ENCODE measurements around the gene IREB2. TPM values are rescaled to one million over a fixed set of nuclear protein-coding genes. Genes with fewer than 3 reads are reported as not detected.

Gene IREB2
- total and polyA plus RNA-seq, 2 of the 13 experiments (the other 11 are each of a cell fraction or from before 2014, with no cell fraction given) = 24.2 to 30.4 TPM

- no peak for TF ChIP-seq SOX13 (IDR thresholded peaks at IDR 0.05)
- TF ChIP-seq SOX13 (CRISPR knock-in tag; conservative IDR thresholded peaks at IDR 0.05 in 1 of 2, IDR thresholded peaks at IDR 0.05 in 1 of 2) = peak in 1 of 2 experiments; percentile 39; a peak in 1 of 4 replicates
- no peak for TF ChIP-seq NCOA1 (CRISPR knock-in tag; IDR thresholded peaks at IDR 0.05)
- TF ChIP-seq ISX (CRISPR knock-in tag; conservative IDR thresholded peaks at IDR 0.05) = no peak
- TF ChIP-seq STAT5B (CRISPR knock-in tag; IDR thresholded peaks at IDR 0.05) = no peak
- TF ChIP-seq FOXA3 (CRISPR knock-in tag; IDR thresholded peaks at IDR 0.05) = peak; percentile 67
- TF ChIP-seq ZNF292 (CRISPR knock-in tag; IDR thresholded peaks at IDR 0.05; ENCODE audit: borderline replicate concordance, low read depth) = peak; percentile 51; the same call in 1 of the 2 replicates
- TF ChIP-seq SAP130 (CRISPR knock-in tag; IDR thresholded peaks at IDR 0.05; ENCODE audit: low read depth) = peak; percentile 42; the same call in 1 of the 2 replicates
- TF ChIP-seq ZNF451 (CRISPR knock-in tag; IDR thresholded peaks at IDR 0.05) = no peak
These were observed 8.5 kb upstream of the IREB2 start (continued) for GRCh38 chr15:78429477-78429876.

- WGBS (ENCODE audit: low lambda C conversion rate) = 0% methylated on average over 1 of the region's 1 CpG
- H3K36me3 ChIP-seq (replicated peaks in 1 of 2; ENCODE audit: control insufficient read depth in 1 of 2, insufficient read depth in 2 of 2, low read length in 2 of 2) = no peaks in the 10 kb centered on the region
- H2AFZ ChIP-seq (ENCODE audit: low read length) = no peak overlapping the region
- BruUV-seq (replicated peaks) = no TSS peak
- CTCF ChIA-PET (ENCODE audit: low intra/inter-chr PET ratio, low total read pairs) = no interaction called here
- no peak overlapping the region for H3K27ac ChIP-seq (ENCODE audit: extremely low read length, insufficient read depth, low read length)
- H3K27me3 ChIP-seq (ENCODE audit: control insufficient read depth in 1 of 2, insufficient read depth in 2 of 2, low read length in 2 of 2) = no peaks in the 10 kb centered on the region; a peak in 1 of 5 replicates
- POLR2A ChIA-PET = no interaction called here
- DNase-seq (ENCODE audit: low spot score) = no peak
- H4K20me1 ChIP-seq (ENCODE audit: insufficient read depth, low read length) = no peaks in the 10 kb centered on the region
- no peaks in the 10 kb centered on the region for H3K9me3 ChIP-seq (ENCODE audit: low read length)
- intact Hi-C loops (cut with micrococcal nuclease; ENCODE audit: unreplicated experiment) (no loop called here), in situ Hi-C loops (cut with HindIII; ENCODE audit: extremely low pct_ligation_motif_present, low pct_unique_long_range_greater_than_20kb) (no loop called here)
- no peak overlapping the region for H3K4me3 ChIP-seq (replicated peaks in 1 of 3; ENCODE audit: insufficient read depth in 1 of 3, low read depth in 2 of 3, low read length in 3 of 3)
- H3K9ac ChIP-seq (ENCODE audit: insufficient read depth, low read depth, low read length) = no peak overlapping the region
- no peak for FAIRE-seq
- no peak for ATAC-seq
- no peak overlapping the region for H3K4me2 ChIP-seq (ENCODE audit: low read depth, low read length)
- no peaks in the 10 kb centered on the region for H3K79me2 ChIP-seq (ENCODE audit: insufficient read depth, low read length)
- peaks cover 31% of the 10 kb centered on the region for H3K4me1 ChIP-seq (ENCODE audit: insufficient read depth, low read length)
- TF ChIP-seq ZNF512 (CRISPR knock-in tag; IDR thresholded peaks at IDR 0.05) (no peak), ZNF839 (CRISPR knock-in tag; IDR thresholded peaks at IDR 0.05; ENCODE audit: borderline replicate concordance) (no peak), SOX6 (IDR thresholded peaks at IDR 0.05) (no peak), SOX6 (CRISPR knock-in tag; IDR thresholded peaks at IDR 0.05) (no peak), ZNF761 (CRISPR knock-in tag; conservative IDR thresholded peaks at IDR 0.05) (no peak), PRDM10 (CRISPR knock-in tag; IDR thresholded peaks at IDR 0.05; ENCODE audit: low read depth) (no peak), ZNF768 (CRISPR knock-in tag; IDR thresholded peaks at IDR 0.05) (no peak), LBX2 (CRISPR knock-in tag; IDR thresholded peaks at IDR 0.05; ENCODE audit: borderline replicate concordance) (no peak), ZC3H13 (CRISPR knock-in tag; IDR thresholded peaks at IDR 0.05) (no peak), ZNF382 (CRISPR knock-in tag; IDR thresholded peaks at IDR 0.05; ENCODE audit: borderline replicate concordance) (no peak), GATAD2A (CRISPR knock-in tag; IDR thresholded peaks at IDR 0.05) (no peak), SNRNP70 (IDR thresholded peaks at IDR 0.05; ENCODE audit: low read depth, low read length) (no peak), HDAC2 (CRISPR knock-in tag; IDR thresholded peaks at IDR 0.05) (no peak)
These were observed 6.1 kb upstream of the IREB2 start for GRCh38 chr15:78431955-78432354.

Data from HepG2 (cell line).